ENCODE data around the gene EDA. TPM values are rescaled to one million over a fixed set of nuclear protein-coding genes. Genes with fewer than 3 reads are reported as not detected.

The EDA gene
- total RNA-seq, 1 donor from 2014 or later, result 2.5 TPM

DNA sequence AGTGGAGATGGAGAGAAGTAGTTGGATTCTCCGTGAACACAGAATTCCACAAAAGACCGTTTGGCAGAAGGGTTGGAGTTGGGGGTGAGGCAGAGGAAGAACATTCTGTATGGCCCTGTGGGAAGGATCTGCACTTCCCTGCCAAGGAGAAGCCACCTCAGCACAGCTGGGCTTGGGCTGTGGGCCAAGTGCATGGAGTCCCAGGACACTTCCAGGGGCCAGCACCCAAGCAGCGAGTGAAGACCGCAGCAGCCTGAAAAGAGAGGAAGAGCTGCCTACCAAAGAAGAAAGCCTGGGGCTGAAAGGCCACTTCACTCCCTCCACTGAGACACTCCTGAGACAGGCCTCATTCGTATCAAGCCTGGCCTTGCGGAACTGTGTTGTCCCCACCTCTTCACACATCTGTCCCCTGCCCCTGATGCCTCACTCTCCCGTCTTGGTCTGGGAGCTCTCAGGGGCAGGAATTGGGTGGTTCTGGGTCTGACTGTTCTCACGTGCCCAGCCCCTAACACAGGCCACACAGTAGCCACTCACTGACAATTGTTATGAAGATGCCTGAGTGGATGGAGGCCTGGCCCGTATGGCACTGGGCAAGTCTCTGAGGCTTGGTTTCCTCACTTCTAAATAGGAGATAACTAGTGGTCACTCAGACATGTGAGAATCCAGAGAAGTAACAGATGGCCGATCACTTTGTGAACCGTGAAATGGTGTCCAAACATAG, 437.1 kb downstream of the EDA start:
- Histone ChIP-seq H3K36me3 (ENCODE audit: control insufficient read depth, insufficient read depth, low read length) (no peaks in the 10 kb centered on the region), H3K27me3 (ENCODE audit: control insufficient read depth, insufficient read depth, low read length) (no peaks in the 10 kb centered on the region), H3K4me3 (ENCODE audit: low read depth, low read length) (no peak overlapping the region)
- no peak for TF ChIP-seq CTCF (IDR thresholded peaks at IDR 0.05; ENCODE audit: insufficient read depth, low read length, poor library complexity, severe bottlenecking)
- no peak for DNase-seq (ENCODE audit: low read depth)

- Histone ChIP-seq H3K36me3 (ENCODE audit: control insufficient read depth, insufficient read depth, low read length) (no peaks in the 10 kb centered on the region), H3K4me3 (ENCODE audit: low read depth, low read length) (no peak overlapping the region), H3K27me3 (ENCODE audit: control insufficient read depth, insufficient read depth, low read length) (no peaks in the 10 kb centered on the region)
- TF ChIP-seq CTCF (IDR thresholded peaks at IDR 0.05; ENCODE audit: insufficient read depth, low read length, poor library complexity, severe bottlenecking), result no peak
- DNase-seq (ENCODE audit: low read depth), result no peak
Observed at GRCh38 chrX:70054391-70054790, 438.5 kb downstream of the EDA start.

DNA sequence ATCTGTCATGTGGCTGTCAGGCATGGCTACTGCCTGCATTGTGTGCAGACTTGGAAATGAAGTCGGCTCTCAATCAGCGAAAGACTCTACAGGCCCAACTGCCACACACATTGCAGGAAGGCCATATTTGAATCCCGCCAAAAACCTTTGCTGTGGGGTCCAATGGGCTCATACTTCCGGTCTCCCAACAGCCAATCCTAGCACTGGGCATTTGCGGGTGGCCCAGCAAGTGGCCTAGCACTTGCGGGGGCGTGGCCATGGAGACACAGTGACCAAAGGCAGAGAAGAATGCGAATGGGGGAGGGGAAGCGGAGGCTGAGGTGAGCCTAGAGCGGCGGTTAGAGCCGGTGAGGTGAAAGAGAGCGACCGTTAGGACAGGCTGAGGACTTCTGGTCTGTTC, 446.2 kb downstream of the EDA start, which contains the start of gene OTUD6A:
Gene OTUD6A, plus strand, starts transcription at position 382 of the 400 bp plus-strand sequence. CDS start 68 bp downstream, outside the sequence.
- TF ChIP-seq CTCF (IDR thresholded peaks at IDR 0.05; ENCODE audit: insufficient read depth, low read length, poor library complexity, severe bottlenecking), result no peak
- H3K27me3 ChIP-seq (ENCODE audit: control insufficient read depth, insufficient read depth, low read length), result no peaks in the 10 kb centered on the region
- no peak for DNase-seq (ENCODE audit: low read depth)

GRCh38 chrX:70062961-70063550, 447.1 kb downstream of the EDA start:
- DNase-seq (ENCODE audit: low read depth), result no peak
- no peaks in the 10 kb centered on the region for H3K36me3 ChIP-seq (ENCODE audit: control insufficient read depth, insufficient read depth, low read length)
- no peak for TF ChIP-seq CTCF (IDR thresholded peaks at IDR 0.05; ENCODE audit: insufficient read depth, low read length, poor library complexity, severe bottlenecking)
- H3K4me3 ChIP-seq (ENCODE audit: low read depth, low read length), result no peak overlapping the region
- no peaks in the 10 kb centered on the region for H3K27me3 ChIP-seq (ENCODE audit: control insufficient read depth, insufficient read depth, low read length)

More for the DNA sequence above, 446.2 kb downstream of the EDA start, which contains the start of gene OTUD6A:
- no peaks in the 10 kb centered on the region for H3K36me3 ChIP-seq (ENCODE audit: control insufficient read depth, insufficient read depth, low read length)
- H3K4me3 ChIP-seq (ENCODE audit: low read depth, low read length), result no peak within 1 kb of the TSS

GRCh38 chrX:70066646-70067045, 450.7 kb downstream of the EDA start:
- DNase-seq (ENCODE audit: low read depth), result no peak
- TF ChIP-seq CTCF (IDR thresholded peaks at IDR 0.05; ENCODE audit: insufficient read depth, low read length, poor library complexity, severe bottlenecking), result no peak
- no peaks in the 10 kb centered on the region for H3K36me3 ChIP-seq (ENCODE audit: control insufficient read depth, insufficient read depth, low read length)
- H3K27me3 ChIP-seq (ENCODE audit: control insufficient read depth, insufficient read depth, low read length), result no peaks in the 10 kb centered on the region
- no peak overlapping the region for H3K4me3 ChIP-seq (ENCODE audit: low read depth, low read length)
